ENCODE measurements around the gene DTD2. TPM values are rescaled to one million over a fixed set of nuclear protein-coding genes. Genes with fewer than 3 reads are reported as not detected.

The DTD2 gene
- total and polyA plus RNA-seq, 2 donors (not counting 1 experiment from before 2014, with no cell fraction given), result 11.9 to 14.1 TPM

DNA sequence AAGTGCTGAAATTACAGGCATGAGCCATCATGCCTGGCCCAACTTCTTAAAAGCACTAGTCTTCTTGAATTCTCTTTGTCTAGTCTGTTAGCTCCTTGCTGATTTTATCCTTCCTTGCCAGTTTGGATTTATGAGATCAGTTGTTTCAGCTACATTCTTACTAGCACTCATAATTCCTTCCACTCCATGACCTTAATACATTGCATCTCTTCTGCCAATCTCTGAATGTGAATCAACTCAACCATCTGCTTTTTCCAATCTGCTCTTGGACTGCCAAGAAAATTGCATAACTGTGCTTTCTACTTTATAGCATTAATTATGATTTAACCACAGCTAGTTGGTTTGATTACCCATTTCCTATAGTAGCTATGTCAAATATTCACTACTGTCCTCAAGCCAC is 22.0 kb downstream of the DTD2 start:
- peaks cover 5% of the 10 kb centered on the region for H3K9me3 Mint-ChIP-seq (ENCODE audit: insufficient read depth)
- CTCF ChIA-PET, result interaction anchor here (0.6 kb wide), 1 partner anchor 226 kb away, joined by 3 read pairs; no protein-coding TSS in a partner anchor
- Histone ChIP-seq H3K4me2 (replicated peaks; ENCODE audit: low read depth, low read length, poor library complexity, severe bottlenecking) (no peak overlapping the region), H3K27me3 (replicated peaks in 1 of 4; ENCODE audit: control extremely low read depth in 1 of 4, control insufficient read depth in 3 of 4, insufficient read depth in 4 of 4, low read length in 3 of 4) (no peaks in the 10 kb centered on the region), H3K79me2 (ENCODE audit: control insufficient read depth, insufficient read depth, low read length) (no peaks in the 10 kb centered on the region), H3K27ac (ENCODE audit: low read length in 2 of 2) (no peak overlapping the region), H3K9me3 (ENCODE audit: control extremely low read depth in 1 of 3, control insufficient read depth in 2 of 3, insufficient read depth in 1 of 3, low read length in 2 of 3) (no peaks in the 10 kb centered on the region), H3K36me3 (replicated peaks in 1 of 2; ENCODE audit: control extremely low read depth in 1 of 2, control insufficient read depth in 1 of 2, extremely low read depth in 1 of 2, insufficient read depth in 2 of 2, low read length in 1 of 2) (peaks cover 0 to 3% of the 10 kb centered on the region in 2 experiments), H3K4me3 (ENCODE audit: control extremely low read depth in 1 of 5, extremely low read depth in 1 of 5, insufficient read depth in 1 of 5, low read depth in 2 of 5, low read length in 4 of 5) (no peak overlapping the region), H3K4me1 (ENCODE audit: control insufficient read depth in 2 of 2, insufficient read depth in 2 of 2, low read length in 2 of 2) (peaks cover 0 to 8% of the 10 kb centered on the region in 2 donors), H3K9ac (ENCODE audit: low read length) (no peak overlapping the region), H2AFZ (ENCODE audit: insufficient read depth, low read depth, low read length, poor library complexity, severe bottlenecking) (no peak overlapping the region), H4K20me1 (ENCODE audit: control insufficient read depth, insufficient read depth, low read length, poor library complexity, severe bottlenecking) (no peaks in the 10 kb centered on the region)
- POLR2A ChIA-PET, result no interaction called here
- H3K27ac Mint-ChIP-seq, result no peak overlapping the region
- no peak overlapping the region for H3K4me3 Mint-ChIP-seq
- no peak for DNase-seq
- intact Hi-C loops (cut with micrococcal nuclease), result no loop called here
- peaks cover 9% of the 10 kb centered on the region for H3K4me1 Mint-ChIP-seq
- H3K27me3 Mint-ChIP-seq, result no peaks in the 10 kb centered on the region
- ATAC-seq (ENCODE audit: low read depth), result no peak
- TF ChIP-seq CTCF (IDR thresholded peaks at IDR 0.05) (no peak), EZH2 (IDR thresholded peaks at IDR 0.05; ENCODE audit: borderline replicate concordance, insufficient read depth, low read depth, low read length, poor library complexity, severe bottlenecking) (no peak)

DNA sequence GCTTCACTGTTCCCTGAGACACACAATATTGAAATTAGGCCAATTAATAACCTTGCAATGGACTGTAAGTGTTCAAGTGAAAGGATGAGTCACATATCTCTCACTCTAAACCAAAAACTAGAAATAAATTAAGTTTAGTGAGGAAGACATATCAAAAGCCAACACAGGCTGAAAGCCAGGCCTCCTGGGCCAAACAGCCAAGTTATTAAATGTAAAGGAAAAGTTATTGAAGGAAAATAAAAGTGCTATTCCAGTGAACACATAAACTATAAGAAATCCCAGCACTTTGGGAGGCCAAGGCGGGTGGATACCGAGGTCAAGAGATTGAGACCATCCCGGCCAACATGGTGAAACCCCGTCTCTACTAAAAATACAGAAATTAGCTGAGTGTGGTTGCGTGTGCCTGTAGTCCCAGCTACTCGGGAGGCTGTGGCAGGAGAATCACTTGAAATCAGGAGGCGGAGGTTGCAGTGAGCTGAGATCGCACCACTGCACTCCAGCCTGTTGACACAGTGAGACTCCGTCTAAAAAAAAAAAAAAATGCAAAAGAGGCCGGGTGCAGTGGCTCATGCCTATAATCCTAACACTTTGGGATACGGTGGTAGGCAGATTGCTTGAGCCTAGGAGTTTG is 26.6 kb downstream of the DTD2 start:
- DNase-seq (no peak), ATAC-seq (ENCODE audit: low read depth) (no peak)
- CTCF ChIA-PET, result no interaction called here
- H3K4me3 ChIP-seq (ENCODE audit: control extremely low read depth in 1 of 5, extremely low read depth in 1 of 5, insufficient read depth in 1 of 5, low read depth in 2 of 5, low read length in 4 of 5), result no peak overlapping the region
- peaks cover 0 to 3% of the 10 kb centered on the region in 2 experiments for H3K36me3 ChIP-seq (replicated peaks in 1 of 2; ENCODE audit: control extremely low read depth in 1 of 2, control insufficient read depth in 1 of 2, extremely low read depth in 1 of 2, insufficient read depth in 2 of 2, low read length in 1 of 2)
- TF ChIP-seq EZH2 (IDR thresholded peaks at IDR 0.05; ENCODE audit: borderline replicate concordance, insufficient read depth, low read depth, low read length, poor library complexity, severe bottlenecking) (no peak), CTCF (IDR thresholded peaks at IDR 0.05) (no peak)
- H3K9me3 Mint-ChIP-seq (ENCODE audit: insufficient read depth), result peaks cover 5% of the 10 kb centered on the region
- intact Hi-C loops (cut with micrococcal nuclease), result no loop called here
- no peak overlapping the region for H3K9ac ChIP-seq (ENCODE audit: low read length)
- H2AFZ ChIP-seq (ENCODE audit: insufficient read depth, low read depth, low read length, poor library complexity, severe bottlenecking), result no peak overlapping the region
- H3K27ac Mint-ChIP-seq, result no peak overlapping the region
- H3K27me3 Mint-ChIP-seq, result no peaks in the 10 kb centered on the region
- no peaks in the 10 kb centered on the region for H3K27me3 ChIP-seq (replicated peaks in 1 of 4; ENCODE audit: control extremely low read depth in 1 of 4, control insufficient read depth in 3 of 4, insufficient read depth in 4 of 4, low read length in 3 of 4)
- H3K27ac ChIP-seq (ENCODE audit: low read length in 2 of 2), result no peak overlapping the region
- no peaks in the 10 kb centered on the region for H3K9me3 ChIP-seq (ENCODE audit: control extremely low read depth in 1 of 3, control insufficient read depth in 2 of 3, insufficient read depth in 1 of 3, low read length in 2 of 3)
- H3K4me3 Mint-ChIP-seq, result no peak overlapping the region
- 100% methylated on average over 5 of the region's 11 CpGs for WGBS (ENCODE audit: insufficient coverage)
- no peak overlapping the region for H3K4me2 ChIP-seq (replicated peaks; ENCODE audit: low read depth, low read length, poor library complexity, severe bottlenecking)
- no peaks in the 10 kb centered on the region for H4K20me1 ChIP-seq (ENCODE audit: control insufficient read depth, insufficient read depth, low read length, poor library complexity, severe bottlenecking)
- POLR2A ChIA-PET, result no interaction called here
- H3K79me2 ChIP-seq (ENCODE audit: control insufficient read depth, insufficient read depth, low read length), result no peaks in the 10 kb centered on the region
- peaks cover 0 to 5% of the 10 kb centered on the region in 2 donors for H3K4me1 ChIP-seq (ENCODE audit: control insufficient read depth in 2 of 2, insufficient read depth in 2 of 2, low read length in 2 of 2)
- H3K4me1 Mint-ChIP-seq, result peaks cover 6% of the 10 kb centered on the region

Data from B cell (primary cell).